SKM-1 (cell line): ENCODE measurements around the gene RCAN1.

Source experiments
- DNase-seq: peaks from one replicate; lab custom pipeline; 2025; ENCODE audit not compliant: unreplicated experiment; lab: John Stamatoyannopoulos, UW

The RCAN1 gene

DNA sequence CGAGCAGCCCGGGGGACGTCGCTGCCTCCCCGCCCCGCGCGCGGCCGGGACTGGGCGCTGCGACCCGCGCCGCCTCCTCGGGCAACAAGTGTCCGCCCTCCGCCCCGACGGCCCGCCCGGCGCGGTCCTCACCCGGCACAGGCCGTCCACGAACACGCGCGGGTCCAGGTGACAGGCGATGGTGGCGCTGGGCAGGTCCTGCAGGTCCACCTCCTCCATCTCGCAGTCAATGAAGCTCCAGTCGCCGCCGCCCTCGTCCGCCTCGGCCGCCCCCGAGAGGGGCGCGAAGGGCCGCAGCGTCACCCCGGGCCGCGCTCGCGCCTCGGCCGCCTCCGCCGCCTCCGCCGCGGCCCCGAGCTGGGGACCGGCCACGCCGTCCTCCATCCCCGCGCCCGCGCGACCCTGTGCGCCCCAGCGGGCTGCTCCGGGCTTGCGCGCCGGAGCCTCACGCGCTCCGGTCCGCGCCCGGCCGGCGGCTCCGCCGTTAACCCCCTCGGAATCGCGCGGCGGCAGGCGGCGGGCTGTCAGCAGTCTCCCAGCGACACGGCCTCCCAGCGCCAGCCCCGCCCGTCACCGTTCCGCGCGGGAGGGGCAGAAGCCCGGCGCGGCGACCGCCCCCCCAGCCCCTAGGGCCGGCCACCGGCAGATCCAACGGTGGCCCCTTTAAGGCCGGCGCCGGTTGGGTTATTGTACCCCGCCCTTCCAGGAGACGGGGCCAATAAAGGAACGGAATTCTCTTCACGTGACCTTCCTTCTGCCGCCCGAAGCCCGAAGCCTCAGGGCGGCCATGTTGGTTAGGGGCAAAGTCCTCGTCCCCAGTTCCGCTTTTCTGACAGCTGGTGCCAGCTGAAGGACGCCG is at the start of gene RCAN1:
Gene RCAN1, minus strand, starts transcription at position 486 of the 859 bp plus-strand sequence. Its CDS starts 102 bp downstream, at position 384.
- peak; percentile 96 for DNase-seq

DNA sequence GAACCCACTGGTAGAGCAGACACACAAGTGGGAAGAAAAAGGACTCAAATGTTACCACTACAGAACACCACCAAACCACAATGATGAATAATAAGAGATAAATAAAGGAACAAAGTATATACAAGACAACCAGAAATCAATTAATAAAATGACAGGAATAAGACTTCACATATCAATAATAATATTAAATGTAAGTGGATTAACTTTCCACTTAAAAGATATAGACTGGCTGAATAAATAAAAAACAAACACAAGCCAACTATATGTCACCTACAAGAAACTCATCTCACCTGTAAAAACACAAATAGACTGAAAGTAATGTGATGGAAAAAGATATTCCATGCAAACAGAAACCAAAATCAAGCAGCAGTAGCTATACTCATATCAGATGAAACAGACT is 46.9 kb upstream of the RCAN1 start:
- DNase-seq = no peak

DNA sequence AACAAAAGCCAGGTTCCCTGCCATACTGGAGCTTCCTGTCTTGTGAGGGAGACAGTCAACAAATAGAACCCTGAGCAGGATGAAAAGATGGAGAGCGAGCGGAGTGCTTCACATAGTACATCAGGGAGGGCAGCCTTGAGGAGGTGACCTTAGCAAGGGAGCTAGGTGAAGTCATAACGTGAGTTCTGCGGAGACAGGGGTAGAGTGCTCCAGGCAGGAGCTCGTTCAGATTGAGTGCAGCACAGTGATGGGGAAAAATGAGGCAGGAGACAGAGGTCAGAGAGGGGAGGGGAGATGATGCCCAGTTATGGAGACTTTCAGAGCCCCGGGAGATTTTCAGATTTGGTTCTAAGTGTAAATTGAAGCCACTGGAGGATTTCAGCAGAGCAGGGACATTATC is 38.6 kb upstream of the RCAN1 start:
- DNase-seq = no peak

DNA sequence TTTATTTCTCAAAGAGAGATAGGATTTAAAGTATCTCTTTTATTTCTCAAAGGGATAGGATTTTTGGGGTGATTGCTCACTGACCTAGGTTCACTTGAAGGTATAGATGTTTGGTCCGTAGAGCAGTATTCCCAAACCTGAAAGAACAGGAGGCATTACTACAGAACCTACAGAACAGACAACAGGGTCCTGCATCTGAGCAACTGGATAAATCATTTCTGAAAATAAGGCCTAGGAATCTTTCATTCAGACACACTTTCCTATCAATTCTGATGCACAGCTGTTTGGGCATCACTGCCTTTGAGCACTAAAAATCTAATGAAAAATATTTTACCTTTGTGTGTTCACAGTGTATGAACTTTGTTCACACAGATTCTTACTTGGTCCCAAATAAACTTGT is 36.7 kb upstream of the RCAN1 start:
- no peak for DNase-seq

DNA sequence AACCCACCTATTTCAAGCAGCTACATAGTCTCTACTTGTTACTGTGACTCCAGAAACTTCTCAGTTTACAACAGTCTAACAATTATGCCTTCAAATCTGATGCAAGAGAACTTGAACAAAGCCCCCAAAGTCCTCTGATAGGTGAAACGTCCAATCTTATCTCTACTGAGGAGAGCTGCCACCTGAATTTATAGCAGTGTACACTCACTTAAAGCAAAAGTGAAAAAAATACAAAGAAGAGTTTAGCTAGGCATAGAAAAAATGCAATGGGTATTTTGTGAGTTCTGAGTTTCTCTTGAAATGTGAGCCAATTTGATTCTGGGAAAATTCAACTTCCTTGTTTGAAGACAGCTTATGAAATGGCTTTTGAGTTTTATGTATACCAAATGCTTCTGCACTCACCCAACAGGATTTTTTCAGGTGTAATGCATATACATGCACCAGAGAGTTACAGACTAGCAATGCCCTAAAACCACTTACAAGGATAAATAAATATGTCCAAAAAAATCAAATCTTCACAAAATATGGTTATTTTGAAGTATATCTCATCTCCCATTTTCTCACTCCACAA is 36.0 kb upstream of the RCAN1 start:
- DNase-seq = no peak

DNA sequence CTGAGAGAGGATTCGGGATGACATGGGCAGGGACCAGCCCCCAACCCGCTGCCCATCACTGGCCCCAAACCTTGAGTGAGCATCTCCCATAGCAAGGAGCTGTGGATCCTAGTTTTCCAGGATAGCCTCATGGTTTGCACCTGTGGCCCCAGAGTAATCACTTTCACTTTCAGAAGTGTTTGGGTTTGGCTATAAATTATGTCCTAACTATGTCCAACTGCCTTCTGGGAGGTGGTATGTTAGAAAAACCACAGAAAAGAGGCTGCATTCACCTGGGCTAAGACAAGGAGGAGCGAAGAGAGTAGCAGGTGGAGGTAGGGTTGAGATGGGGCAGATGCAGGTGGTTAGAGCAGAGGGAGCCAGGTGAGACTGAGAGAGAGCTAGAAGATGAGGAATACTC is 34.5 kb upstream of the RCAN1 start:
- DNase-seq = no peak

DNA sequence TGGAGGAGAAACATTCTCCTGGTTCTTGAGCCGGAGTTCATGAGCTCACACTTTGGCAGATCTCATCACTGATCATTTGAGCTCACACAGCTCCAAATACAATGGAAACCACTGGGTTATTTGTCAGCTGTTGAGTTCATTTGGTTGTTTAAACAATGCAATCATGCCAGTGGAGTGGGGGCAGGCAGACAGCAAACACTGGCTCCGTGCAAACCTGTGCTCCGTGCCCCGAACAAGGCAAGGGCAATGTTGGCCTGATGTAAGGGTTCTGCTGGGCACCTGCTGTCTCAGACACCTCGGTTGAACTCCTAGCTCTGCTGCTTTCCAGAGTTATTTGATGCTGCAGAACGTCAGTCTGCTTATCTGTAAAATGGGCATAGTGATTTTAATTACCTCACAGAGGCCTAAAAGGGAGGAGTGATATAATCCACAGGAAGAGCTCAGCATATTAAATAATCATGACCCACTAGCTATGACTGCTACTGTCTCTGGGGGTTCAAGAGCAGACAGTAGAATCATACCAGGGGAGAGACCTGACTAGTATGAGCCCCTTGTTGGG is 33.9 kb upstream of the RCAN1 start:
- no peak for DNase-seq

DNA sequence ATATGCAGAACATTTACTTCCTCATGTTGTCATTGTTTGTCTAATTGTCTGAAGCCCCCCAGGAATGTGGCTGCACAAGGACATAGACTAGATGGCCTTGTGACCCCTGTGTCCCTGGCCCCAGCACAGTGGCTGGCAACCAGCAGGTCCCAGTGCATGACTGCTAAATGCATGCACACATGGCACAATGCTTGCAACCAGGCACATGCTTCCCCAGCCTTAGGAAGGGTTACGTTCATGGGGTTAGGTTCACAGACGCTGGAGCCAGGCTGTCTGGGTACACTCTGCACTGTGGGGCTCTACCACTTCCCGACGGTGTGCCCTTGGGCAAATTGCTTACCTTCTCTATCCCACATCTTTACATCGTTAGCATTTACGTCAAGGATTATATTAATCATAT is 32.6 kb upstream of the RCAN1 start:
- DNase-seq = no peak

DNA sequence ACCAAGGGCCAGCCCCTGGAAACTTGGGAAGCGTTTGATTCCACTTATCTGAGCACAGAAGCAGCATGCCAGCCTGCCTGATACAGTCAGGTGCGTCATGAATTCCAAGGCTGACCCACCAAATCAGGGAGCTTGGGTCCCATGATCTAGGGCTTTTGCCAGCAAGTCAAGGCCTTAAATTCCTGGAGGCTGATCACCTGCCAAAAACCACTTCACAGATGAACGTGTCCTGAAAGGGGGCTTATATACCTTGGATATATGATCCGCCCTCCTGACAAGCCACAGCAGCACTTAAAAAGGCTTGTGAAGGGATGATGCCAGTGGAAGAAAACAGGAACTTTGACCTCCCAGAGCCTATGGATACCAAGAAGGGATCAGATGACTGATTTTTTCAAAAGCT is 29.9 kb upstream of the RCAN1 start:
- no peak for DNase-seq

DNA sequence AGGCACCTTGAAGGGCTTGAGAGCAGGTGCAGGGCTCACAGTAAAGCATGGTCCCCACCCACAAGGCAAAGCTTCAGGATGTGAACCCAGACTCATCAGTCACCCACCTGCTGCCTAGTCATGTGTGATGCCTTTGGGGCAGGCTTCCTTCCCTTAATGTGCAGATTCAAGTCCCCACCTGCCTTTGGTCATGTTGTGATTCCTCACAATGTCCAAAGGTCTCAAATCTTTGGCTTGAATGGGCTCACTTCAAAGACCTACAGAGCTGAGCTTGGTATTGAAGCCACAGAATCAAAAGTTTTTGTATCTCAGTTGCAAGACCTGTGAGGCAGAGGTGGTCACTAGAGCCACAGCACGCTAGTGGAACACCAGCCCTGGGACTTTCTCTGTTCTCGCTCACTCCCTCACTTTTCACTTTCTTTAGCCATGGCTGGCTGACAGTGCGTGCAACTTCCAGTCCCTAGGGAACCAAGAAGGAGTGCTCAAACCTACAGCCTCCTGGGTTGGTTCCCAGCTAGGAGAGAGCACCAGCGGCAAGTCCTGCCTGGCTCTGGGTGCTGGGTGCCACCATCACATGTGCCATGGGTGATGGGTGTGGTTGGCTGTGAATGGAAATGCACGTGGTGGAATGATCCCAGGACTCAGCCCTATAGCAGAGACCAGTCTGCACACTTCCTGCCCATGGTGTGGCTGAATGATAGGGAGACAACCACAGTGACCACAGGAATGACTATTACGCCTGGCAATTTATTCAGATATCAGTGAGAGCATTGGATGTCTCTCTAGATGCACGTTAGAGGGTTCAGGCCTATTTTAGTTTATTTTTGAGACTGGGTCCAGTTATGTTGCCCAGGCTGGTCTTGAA is 27.5 kb upstream of the RCAN1 start:
- no peak for DNase-seq

DNA sequence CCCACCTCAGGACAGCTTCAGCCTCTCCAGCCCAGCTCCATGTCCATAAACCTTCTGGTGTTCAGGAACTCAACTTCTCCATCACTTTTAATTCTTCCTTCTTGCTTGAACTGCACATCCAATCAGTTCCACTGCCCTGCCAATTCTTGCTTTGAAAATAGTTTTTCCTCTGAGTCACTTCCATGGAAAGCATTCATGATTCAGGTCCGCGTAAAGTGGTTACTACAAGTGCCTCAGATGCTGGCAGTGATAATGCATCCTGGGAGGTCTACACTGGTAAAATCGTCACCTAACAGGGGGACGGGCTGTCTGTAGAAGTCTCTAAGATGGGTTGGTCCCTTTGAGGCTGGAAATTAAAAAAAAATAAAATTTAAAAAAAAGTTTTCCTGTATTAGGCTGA is 25.9 kb upstream of the RCAN1 start:
- no peak for DNase-seq

DNA sequence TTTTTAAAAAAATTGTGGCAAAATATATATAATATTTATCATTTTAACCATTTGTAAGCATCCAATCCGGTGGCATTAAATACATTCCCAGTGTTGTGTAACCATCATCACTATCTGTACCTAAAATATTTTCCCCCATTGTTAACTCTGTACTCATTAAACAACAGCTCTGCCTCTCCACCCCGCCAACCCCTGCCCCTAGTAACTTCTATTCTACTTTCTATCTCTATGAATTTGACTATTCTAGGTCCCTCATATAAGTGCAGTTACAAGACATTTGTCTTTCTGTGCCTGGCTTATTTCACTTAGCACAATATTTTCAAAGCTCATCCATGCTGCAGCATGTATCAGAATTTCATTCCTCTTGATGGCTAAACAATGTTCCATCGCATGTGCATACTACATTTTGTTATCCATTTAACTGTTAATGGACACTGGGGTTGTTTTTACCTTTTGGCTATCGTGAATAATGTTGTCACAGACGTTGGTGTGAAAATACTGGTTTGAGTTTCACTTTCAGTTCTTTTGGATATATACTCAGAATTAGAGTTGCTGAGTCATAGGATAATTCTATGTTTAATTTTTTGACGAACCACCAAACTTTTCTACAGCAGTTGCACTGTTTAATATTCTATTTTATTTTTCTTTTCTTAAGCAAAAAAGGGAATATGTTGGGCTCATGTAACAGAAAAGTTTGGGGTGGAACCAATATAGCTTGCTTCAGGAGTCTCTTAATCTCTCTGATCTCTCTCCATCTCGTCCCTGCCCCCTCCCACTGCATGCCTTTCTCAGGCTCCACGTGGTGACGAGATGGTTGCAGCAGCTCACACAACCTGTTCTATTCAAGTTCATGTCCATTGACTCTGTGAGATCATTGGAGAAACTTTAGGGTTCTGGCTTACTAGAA is 25.2 kb upstream of the RCAN1 start:
- DNase-seq = no peak

DNA sequence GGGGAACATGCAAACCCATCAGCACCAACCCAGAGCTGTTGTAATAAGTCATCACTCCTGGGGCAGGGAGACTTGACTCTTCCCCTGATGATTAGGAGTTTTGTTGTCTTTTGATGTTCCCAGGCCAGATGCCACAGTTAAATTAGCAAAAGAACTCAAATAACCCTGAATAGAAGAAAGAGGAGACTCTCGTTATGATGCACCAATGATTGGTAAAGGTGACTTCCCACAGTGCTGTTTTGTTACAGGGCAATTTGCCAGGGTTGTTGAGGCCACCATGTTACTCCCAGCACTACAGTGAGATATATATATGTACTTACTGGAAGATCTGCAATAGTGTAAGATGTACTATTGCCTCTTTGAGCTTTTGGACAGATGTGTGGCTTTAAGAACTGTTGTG is 24.3 kb upstream of the RCAN1 start:
- no peak for DNase-seq

DNA sequence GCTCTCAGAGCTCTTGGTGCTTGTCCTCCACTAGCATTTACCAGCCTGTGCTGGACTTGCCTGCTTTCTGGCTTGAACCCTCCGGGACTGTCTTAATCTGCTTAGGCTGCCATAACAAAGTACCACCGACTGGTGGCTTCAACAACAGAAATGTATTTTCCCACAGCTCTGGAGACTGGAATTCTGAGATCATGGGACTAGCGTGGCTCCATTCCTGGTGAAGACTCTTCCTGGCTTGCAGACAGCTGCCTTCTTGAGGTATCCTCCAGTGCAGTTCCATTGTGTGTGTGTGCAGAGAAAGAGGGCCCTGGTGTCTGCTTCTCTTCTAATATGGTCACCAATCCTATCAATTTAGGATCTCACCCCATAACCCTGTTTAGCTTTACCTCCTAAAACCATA is 22.0 kb upstream of the RCAN1 start:
- no peak for DNase-seq

DNA sequence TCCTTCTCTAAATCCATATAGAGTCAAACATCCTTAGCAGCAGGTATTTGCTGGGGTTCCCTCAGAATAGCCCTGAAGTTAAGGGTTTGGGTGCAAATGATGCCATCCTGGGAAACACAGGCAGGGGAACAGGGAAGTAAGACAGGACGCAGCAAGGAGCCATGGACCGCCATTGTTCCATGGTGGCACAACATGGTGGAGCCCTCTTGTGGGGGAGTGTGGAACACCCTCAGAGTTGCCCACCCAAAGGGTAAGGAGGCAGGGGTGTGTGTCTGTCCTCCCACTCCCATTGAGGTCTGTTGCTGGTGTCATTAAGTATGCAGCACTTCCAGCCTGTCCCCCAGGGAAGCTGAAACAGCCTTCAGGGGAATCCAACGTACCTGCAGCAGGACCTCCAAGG is 20.4 kb upstream of the RCAN1 start:
- no peak for DNase-seq

DNA sequence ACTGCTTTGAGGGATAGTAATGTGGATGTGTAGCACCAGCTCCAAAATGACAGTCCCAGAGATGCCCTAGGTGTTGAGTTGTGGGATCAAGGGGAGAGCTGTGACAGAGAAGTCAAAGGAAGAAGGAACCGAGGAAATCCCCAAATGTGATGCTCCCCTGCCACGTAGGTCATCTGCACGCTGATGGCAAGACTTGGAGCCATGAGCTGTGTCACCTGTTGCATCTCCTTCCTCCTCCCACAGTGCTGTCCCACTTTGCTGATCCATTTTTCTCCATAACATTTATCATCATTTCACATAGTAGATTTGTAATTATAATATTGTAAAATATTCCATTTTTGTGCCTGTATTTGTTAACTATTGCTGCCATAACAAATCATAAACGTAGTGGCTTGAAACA is 17.6 kb upstream of the RCAN1 start:
- no peak for DNase-seq

DNA sequence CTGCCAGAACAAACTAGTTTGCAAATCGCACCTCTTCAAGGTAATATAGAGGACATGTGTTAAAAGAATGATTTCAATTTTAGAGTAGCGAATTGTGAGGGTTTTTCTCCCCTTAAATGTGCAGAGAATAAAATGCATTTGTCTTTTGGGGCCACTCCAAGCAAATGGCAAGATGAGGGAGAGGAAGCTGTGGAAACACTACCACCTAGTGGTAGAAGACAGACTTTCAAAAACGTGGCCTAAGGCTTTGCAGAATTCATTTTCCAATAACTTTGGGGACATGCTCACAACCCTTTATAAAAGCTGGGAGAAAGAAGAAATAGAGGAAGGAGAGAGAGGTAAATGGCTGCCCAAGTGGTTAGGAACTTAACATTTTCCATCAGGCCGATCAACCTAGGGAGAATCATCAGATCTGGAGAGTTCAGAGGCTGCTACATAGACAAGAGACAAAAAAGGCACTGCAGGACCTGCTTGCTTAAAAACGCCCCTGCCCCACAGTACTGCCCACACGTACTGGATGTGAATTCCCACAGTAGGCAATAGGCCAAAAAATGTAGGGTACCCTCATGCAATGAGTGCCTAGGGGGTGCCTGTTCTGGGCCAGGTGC is 15.7 kb upstream of the RCAN1 start:
- peak; percentile 51 for DNase-seq

DNA sequence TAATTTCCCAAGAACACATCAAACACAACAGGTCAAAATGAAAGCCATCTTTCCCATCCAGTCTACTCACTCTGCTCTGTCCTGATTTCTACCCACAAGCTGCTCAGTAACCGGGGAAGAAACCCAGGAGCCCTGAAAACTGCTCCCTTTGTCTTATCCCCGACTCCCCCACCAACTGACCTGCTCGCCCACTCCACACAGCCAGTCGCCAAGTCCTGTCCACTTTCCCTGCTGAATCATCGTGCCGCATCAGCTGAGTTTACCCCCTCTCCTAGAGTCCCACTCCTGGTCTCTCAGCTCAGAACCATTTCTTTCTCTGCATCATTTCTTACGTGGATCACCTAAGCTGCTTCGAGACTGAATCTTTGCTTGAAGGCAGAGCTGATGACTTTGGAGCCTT is 11.2 kb upstream of the RCAN1 start:
- DNase-seq = no peak

DNA sequence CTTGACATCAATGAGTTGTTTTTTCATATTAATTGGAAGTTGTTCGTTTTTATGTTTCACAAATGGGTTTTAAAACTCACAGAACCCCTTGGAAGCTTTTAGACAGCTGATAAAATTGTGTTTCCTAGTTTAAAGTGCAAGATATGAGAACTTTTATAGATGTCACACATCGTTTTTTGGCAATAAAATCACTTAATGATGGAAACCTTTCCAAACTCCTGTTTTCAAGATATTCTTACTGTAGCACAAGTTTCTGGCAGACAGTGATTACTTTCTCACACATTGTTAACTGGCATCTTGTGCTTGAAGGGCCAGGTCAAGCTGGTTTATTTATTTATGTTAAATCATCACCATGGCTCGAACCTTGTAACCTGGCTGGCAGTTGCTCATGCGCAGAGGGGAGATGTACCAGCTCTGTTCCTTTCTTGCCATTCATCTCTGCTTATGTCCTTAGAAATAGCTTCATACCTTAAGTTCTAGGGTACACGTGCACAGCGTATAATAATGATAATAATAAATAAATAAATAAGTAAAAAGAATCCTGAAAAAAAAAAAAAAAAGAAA is 10.2 kb upstream of the RCAN1 start:
- no peak for DNase-seq

DNA sequence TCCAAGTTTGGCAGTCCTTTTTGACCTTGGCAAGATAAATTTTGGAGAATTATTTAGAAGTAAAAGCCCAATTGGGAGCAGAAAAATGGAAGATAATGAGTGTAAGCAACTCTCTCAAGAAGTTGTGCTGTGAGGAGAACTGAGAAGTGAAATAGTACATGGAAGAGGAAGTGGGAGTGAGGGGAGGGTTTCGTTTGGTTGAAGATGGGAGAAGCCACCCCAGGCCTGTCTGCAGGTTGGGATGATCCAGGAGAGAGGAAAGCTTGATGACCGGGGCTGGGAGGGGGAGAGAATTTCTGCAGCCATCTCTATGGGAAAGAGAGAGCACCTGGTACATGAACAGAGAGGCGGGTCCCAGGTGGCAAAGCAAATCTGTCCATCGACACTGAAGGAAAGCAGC is 8.6 kb upstream of the RCAN1 start:
- no peak for DNase-seq
